ENCODE results near the gene PSMB7. TPM values are rescaled to one million over a fixed set of nuclear protein-coding genes. Genes with fewer than 3 reads are reported as not detected.

Gene PSMB7
- total RNA-seq: 87.6 TPM

DNA sequence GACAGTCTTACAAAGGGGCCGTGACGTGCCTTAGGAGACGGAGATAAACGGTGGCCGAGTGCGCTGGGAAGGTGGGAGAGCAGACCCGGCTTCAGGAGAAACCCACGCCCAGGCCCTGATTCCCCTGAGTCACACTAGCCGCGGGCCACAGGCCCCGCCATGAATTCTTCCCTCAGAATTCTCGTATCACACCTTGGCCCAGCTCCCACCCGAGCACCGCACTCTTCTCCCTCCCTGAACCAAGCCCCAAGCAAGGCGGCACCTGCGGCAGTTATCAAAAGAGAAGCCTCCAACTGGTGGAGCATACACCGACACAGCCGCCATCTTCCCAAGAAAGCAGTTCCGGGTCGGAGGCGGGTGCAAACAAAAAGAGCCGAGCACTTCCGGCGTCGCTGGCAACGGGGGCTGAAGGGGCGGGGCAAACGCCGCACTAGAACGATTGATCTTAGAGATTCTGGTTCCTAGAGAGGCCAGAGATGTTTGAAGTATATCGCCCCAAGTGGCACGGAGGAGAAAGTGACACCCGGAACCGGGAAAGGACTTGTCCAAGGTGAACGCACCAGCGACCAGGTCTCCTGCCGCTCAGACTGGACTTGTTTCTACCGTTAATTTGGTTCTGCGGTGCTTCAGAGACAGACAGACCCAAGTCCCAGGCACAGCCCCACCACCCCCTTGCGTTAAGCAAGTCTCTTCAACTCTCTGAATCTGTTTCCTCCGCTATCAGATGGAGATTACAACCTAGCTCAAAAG lies at the start of gene PSMB7:
Gene PSMB7 (minus strand): TSS at position 341 of the 750 bp plus-strand sequence. CDS start 17 bp downstream, at position 324.
- intact Hi-C loops (cut with DNase I): no loop called here
- DNase-seq (ENCODE audit: low spot score) (peak; percentile 98), ATAC-seq (peak; percentile 98)

DNA sequence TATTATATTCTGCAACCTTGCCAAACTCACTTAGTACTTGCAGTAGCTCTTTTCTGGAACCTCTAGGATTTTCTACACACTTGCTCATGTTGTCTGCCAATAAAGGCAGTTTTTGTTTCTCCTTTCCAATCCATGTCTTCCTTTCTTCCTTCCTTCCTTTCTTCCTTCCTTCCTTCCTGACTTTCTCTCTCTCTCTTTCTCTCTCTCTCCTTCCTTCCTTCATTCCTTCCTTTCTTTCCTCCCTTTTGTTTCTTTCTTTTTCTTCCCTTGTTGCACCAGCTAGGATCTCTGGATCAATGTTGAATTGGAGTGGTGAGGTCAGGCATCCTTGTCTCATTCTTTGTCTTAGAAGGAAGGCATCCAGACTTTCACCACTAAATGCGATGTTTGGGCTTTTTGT lies 47.5 kb upstream of the PSMB7 start:
- DNase-seq (ENCODE audit: low spot score) (no peak), ATAC-seq (no peak)
- intact Hi-C loops (cut with DNase I): no loop called here

DNA sequence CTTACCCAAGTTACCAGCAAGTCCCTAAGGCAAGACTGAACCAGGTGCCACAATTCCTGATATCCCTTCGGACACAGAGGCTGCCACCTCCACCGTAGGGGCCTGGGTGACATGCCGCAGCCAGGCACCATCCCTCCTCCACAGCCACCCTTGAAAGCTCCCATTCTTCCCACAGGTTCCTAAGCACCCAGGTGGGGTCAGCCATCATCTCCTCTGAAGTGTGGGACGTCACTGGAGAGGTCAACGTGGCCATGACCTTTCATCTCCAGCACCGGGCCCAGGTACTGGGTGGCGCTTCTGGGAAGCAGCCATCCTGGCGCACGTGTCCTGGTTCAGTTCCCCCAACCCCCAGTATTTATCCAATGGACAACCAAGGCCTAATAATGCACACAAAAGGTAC lies 43.2 kb upstream of the PSMB7 start:
- ATAC-seq (no peak), DNase-seq (ENCODE audit: low spot score) (no peak)
- intact Hi-C loops (cut with DNase I): no loop called here

DNA sequence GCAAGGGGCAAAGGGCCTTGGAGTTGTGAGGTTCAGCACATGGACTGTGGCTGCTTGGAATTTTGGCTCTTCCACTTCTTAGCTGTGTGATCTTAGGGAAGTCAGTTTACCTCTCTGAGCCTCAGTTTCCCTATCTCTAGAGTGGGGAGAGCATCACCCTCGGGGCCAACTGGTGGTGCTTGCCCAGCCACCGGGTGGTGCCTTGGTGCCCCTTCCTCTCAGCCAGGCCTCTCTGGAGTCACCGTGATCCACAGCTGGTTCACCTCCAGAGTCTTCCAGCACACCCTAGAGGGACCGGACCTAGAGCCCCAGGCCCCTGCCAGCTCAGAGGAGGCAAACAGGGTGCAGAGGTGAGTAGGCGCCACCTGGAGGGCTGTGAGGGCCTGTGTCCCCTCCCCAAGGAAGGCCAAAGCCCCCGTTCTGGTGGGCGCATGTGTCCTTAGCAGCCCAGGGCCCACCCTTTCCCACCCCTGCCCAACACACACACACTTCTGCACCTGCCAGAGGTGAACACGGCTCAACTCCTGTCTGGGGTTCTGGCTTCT lies 42.7 kb upstream of the PSMB7 start:
- no peak for DNase-seq (ENCODE audit: low spot score)
- ATAC-seq: no peak
- intact Hi-C loops (cut with DNase I): no loop called here

DNA sequence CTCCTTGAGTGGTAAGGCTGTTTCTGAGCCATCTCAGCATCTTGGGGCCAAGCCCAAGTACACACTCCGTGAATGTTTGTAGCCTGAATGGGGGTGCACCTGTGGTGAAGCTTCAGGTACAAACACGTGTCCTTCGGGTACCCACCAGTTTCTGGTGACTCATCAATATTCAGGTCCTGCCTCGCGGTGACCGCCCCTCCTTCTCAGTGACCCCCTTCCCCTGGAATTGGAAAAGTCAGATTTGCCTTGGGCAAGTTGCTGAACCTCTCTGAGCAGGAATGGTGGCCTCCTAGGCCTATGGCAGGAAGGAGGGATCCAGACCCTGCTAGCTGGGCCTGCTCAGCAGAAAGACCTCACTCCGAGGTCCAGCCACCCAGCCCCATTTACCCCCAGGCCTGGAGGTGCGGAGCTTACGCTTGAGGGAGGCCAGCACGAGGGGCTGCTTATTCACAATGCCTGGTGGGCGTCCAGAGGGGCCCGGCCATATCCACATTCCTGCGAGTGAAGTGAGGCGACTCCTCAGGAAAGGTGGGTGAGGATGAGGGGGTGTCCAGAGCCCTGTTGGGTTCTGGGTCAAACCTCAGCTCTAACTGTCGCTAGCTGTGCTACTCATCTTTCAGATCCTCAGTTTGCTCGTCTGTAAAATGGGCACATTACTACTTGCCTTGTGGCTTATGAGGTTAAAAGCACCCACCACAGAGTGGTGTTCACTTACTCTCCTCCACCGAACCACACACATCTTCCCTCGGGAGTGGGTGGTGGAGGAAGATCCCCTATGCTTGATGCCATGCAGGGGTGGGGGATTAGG lies 42.0 kb upstream of the PSMB7 start:
- no peak for ATAC-seq
- DNase-seq (ENCODE audit: low spot score): no peak
- intact Hi-C loops (cut with DNase I): no loop called here

DNA sequence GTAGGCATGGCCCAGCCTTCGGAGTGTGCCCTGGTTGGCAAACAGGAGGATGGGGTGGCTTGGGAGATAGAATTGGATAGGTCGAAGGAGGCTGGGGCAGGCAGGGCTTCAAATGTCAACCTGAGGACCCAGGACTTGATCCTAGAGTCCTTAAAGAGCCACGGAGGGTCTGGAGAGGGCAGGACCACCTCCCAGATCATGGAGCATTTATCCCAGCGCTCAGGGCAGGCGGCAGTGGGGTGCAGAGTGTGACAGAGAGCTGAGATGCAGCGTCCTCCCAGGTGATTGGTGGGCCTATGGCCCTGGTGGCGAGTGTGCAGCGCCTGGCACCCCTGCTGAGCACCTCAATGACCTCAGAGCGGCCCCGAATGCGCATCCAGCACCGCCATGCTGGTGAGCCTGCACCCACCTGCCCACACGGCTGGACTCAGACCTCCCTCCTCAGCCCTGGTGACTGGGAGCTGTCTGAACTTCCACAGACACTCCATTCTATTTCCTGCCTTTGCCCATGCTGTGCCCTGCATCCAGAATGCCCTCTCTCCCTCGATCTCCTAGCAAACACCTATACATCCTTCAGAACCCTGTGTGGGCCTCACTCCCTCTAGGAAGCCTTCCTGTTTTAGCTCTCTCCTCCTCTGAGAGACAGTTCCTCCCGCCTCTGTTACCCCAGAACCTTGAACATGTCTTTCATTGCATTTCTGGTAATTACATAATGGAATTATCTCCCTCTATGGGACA lies 41.3 kb upstream of the PSMB7 start:
- ATAC-seq (no peak), DNase-seq (ENCODE audit: low spot score) (no peak)
- intact Hi-C loops (cut with DNase I): no loop called here

DNA sequence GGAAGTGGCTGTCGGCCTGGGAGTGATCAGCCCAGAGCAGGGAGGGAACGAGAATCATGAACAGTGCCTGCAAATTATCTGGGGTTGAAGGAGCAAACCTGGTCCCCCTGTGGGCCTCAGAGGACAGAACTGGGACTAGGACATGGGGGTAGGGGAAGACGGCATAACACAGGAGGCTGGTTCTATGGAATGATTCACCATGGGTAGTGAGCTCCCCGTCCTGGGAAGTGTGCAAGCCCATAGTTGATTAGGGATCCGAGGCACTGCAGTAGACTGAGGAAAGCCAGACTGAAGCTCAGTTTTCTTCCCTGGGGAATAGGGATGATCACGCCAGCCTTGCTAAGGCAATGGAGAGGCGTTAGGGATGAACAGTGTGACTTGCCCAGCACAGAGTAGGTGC lies 40.6 kb upstream of the PSMB7 start:
- no peak for DNase-seq (ENCODE audit: low spot score)
- intact Hi-C loops (cut with DNase I): no loop called here
- no peak for ATAC-seq

DNA sequence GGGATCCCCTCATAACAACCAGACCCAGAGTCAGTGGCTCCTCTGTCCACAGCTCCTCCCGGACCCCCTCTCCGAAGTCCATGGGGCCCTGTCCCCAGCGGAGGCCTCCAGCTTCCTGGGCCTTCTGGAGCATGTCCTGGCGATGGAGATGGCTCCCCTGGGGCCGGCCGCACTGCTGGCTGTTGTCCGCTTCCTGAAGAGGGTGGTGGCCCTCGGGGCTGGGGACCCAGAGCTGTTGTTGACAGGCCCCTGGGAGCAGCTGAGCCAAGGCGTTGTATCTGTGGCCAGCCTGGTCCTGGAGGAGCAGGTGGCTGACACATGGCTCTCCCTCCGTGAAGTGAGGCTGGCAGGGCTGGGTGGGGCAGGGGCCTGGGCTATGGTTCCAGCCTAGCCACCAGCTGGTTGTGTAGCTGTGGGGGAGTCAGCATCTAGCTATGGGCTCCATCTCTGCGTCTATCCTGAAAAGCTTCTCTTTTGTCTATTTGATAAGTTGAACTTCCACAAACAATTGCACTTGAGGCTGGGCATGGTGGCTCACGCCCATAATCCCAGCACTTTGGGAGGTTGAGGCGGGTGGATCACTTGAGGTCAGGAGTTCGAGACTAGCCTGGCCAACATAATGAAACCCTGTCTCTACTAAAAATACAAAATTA lies 39.7 kb upstream of the PSMB7 start:
- intact Hi-C loops (cut with DNase I): no loop called here
- ATAC-seq (no peak), DNase-seq (ENCODE audit: low spot score) (no peak)

DNA sequence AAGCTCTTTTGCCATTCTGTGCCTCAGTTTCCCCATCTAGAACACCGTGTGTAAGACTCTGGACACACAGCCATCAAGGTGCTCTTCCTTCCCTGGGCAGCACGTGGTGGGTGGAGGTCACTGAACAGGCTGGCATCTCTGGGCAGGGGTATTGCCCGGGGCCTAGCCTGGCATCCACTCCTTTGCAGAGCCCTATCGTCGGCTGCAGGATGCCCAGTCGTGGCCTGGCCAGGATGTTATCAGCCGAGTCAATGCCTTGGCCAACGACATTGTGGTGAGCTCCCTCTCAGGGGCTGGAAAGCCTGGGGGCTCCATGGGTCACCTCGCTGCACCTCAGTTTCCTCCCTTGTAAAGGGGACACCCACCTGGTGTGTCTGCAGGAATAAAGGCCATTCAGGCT lies 39.1 kb upstream of the PSMB7 start:
- DNase-seq (ENCODE audit: low spot score) (no peak), ATAC-seq (no peak)
- intact Hi-C loops (cut with DNase I): no loop called here

DNA sequence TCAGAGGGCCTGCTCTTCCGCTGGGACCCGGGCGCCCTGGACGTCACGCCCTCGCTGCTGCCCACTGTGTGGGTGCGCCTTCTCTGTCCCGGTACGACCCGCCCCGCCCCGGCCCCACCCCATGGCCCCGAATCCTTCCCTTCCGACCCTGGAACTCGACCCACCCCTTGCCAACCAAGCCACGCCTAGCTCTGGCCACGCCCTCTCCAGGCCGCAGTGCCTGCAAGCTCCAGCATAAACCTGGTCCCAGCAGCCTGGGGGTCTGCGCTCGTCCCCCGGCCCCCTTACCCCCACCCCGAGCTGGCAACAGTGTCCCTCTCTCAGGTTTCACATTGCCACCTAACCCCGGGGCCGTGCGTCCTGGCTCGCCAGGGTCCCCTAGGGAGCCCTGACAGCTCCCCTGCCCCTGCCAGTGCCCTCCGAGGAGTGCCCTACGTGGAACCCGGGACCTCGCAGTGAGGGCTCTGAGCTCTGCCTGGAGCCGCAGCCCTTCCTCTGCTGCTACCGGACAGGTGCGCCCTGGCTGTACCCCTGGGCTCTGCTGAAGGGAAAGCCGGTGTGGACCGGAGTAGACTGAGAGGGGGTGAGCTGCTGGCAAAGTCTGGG lies 38.4 kb upstream of the PSMB7 start:
- intact Hi-C loops (cut with DNase I): no loop called here
- DNase-seq (ENCODE audit: low spot score) (no peak), ATAC-seq (no peak)

DNA sequence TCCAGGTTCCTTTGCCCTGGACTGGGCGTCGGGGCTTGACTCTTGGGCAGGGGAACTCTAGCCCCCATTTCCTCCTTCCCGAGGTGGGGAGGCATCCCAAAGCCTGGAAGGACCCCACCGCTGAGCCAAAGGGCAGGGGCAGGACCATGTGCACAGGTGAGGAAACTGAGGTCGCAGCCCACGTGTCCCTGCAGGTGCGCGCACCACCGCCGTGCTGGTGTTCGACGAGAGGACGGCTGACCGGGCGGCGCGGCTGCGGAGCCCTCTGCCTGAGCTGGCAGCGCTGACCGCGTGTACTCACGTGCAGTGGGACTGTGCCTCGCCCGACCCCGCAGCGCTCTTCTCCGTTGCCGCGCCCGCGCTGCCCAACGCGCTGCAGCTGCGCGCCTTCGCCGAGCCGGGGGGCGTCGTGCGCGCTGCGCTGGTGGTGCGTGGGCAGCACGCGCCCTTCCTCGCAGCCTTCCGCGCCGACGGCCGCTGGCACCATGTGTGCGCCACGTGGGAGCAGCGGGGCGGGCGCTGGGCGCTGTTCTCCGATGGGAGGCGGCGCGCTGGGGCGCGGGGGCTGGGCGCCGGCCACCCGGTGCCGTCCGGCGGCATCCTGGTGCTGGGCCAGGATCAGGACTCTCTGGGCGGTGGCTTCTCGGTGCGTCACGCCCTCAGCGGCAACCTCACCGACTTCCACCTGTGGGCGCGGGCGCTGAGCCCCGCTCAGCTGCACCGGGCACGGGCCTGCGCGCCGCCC lies 37.8 kb upstream of the PSMB7 start:
- DNase-seq (ENCODE audit: low spot score): no peak
- no peak for ATAC-seq
- intact Hi-C loops (cut with DNase I): no loop called here

DNA sequence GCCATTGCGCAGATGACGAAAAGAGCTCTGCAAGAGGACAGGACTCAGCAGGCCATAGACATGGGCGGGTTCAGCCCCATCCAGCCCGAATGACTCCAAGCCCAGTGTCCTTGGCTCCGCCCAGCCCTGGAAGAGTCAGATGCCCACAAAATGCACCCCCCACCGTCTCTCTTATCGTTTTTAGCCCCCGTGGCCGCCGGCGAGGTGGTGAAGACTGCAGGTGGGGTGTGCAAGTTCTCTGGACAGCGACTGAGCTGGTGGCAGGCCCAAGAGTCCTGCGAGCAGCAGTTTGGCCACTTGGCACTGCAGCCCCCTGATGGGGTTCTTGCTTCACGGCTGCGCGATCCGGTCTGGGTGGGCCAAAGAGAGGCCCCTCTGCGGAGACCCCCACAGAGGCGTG lies 37.1 kb upstream of the PSMB7 start:
- intact Hi-C loops (cut with DNase I): no loop called here
- no peak for ATAC-seq
- no peak for DNase-seq (ENCODE audit: low spot score)

DNA sequence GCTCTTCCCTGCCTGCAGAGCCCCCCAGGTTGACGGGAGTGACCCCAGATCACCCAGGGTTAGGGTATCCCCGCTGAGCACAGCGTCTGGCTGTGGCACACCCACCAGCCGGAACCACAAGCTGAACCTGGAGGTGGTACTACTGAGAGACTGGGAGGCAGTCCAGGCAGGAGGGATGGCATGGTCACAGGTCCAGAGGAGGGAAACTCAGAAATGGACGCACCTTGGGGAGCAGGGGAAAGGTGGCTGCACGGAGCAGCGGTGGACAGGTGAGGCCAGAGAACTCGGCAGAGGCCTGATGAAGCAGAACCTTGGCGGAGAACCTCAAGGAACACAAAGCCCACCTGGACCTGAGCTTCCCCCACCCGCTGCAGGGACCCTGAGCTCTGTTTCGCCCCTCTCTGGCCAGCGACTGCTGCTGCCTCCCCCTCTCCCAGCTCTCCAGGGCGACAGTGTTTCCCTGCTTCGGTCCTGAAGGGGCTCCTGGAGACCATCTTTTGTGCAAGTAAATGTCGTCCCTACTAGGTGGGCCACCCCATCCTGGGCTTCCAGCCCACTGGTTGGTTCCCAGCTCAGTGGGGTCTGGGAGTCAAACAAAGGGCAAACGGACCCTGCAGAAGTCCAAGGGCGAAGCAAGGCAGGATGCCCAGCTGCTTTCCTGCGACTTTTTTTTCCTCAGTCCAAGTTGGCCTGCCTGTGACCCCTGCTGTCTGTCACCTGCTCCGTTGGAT lies 35.9 kb upstream of the PSMB7 start:
- ATAC-seq: no peak
- DNase-seq (ENCODE audit: low spot score): no peak
- intact Hi-C loops (cut with DNase I): no loop called here

DNA sequence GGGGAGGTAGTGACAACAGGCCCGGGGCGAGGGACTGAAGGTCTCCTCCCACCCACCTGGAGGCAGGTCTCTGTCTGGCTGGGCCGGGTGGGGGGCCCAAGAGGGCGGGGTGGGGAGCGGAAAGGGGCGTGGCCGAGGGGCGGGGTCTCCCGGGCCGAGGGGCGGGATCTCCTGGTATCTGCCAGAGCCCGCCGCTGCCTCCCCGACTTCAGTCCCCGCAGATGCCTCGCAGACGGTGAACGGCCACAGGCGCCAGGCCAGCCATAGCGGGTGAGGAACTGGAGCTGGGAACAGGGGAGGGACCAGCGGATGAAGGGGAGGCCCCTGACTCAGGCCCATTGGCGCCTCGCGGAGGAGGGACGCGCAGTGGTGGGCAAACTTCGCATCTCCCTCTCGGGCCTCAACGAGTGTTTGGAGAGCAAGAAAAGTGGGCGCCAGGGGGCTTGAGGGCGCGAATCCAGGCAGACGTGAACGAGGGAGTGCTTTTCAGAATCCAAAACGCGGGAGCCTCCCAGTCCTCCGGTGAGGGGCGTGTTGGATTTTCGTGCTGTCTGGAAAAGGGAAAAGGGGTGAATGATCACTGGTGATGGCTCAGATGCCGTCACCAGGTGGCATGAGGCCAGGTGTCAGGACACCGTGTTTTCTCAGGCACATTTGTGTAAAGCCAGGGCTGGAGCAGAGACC lies 35.1 kb upstream of the PSMB7 start, which contains the start of gene ADGRD2:
Gene ADGRD2 (plus strand): TSS at position 211 of the 684 bp plus-strand sequence. CDS start 1,216 bp downstream, outside the sequence.
- intact Hi-C loops (cut with DNase I): no loop called here
- ATAC-seq (no peak), DNase-seq (ENCODE audit: low spot score) (no peak)

DNA sequence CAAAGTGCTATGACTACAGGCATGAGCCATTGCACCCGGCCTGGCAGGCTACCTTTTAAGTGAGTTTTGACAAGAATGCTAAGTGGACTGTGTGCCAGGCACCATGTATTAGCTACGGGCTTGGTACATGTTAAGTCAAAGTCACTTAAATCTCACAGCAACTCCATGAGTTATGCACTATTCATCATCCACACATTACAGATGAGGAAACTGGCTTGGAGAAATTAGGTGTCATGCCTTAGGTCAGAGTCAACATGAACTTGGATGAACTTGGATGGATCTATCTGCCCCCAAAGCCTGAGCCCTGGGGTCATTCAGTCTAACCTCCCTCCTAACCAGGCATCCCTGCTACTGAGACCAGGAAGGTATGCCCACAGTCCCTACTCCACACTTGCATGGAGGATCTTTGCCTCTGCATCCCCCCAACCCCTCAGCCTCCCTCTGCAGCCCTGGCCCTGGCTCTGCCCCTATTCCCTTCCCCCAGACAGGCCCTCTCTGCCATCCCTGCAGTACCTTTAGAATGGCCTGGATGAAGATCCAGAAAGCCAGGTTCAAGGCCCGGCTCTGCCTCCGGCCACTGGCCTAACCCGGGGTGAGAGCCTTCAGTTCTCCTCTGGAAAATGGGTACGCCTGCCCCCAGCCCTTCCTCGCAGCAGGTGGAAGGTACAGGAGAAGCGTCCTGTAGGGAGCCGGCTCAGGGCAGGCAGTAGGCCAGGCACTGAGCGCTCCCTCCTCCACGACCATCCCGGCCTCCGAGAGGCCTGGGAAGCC lies 34.3 kb upstream of the PSMB7 start:
- ATAC-seq: no peak
- no peak for DNase-seq (ENCODE audit: low spot score)
- intact Hi-C loops (cut with DNase I): no loop called here

DNA sequence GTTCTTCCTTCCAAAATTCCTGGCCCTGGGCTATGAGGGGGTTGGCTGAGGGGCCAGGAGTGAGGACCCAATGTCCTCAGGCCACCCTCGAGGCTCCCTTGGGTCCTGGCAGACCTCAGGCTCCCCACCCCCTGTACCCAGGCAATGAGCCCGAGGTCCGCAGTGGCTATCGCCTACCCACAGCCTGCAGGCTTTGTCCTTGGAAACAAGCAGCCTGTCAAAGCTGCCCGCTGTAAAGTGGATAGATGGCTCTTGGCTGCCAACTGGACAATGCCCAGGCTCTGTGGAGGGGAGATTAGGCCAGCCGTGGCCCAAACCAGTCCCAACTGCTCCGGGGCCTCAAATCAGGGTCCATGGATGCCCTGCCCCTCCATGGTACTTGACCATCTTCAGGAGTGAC lies 32.8 kb upstream of the PSMB7 start:
- ATAC-seq: peak; percentile 67
- no peak for DNase-seq (ENCODE audit: low spot score)
- intact Hi-C loops (cut with DNase I): no loop called here

All from sciatic nerve (tissue), 2 donors.